Thymus (tissue), 11 donors: ENCODE data around the gene SFMBT2. TPM values are rescaled to one million over a fixed set of nuclear protein-coding genes. Genes with fewer than 3 reads are reported as not detected.

Experiments used
- DNase-seq, 9 donors: peaks; one replicate each; pipeline ENCODE4 v3.0.0-alpha.2; 2013; ENCODE audit warnings: low spot score in 9 of 9, low read depth in 6 of 9, missing footprints in 1 of 9
- H3K27ac ChIP-seq, 2 donors: one replicate each; pipeline ENCODE4 v1.5.1; 2013; ENCODE audit warnings: control low read depth in 1 of 2, low read depth in 1 of 2, low read length in 1 of 2, mild to moderate bottlenecking in 1 of 2, moderate library complexity in 1 of 2
- H3K27me3 ChIP-seq, 2 donors: one replicate each; pipeline ENCODE4 v1.5.1; 2013; ENCODE audit warnings: low read length in 1 of 2; ENCODE audit not compliant: control insufficient read depth in 2 of 2, insufficient read depth in 1 of 2
- H3K36me3 ChIP-seq, 2 donors: one replicate each; pipeline ENCODE4 v1.5.1; 2013; ENCODE audit warnings: low read length in 1 of 2, mild to moderate bottlenecking in 1 of 2, moderate library complexity in 1 of 2; ENCODE audit not compliant: control insufficient read depth in 2 of 2, insufficient read depth in 2 of 2
- H3K4me1 ChIP-seq, 2 donors: one replicate each; pipeline ENCODE4 v1.5.1; 2013; ENCODE audit warnings: low read length in 2 of 2; ENCODE audit not compliant: control insufficient read depth in 2 of 2, insufficient read depth in 2 of 2
- H3K4me3 ChIP-seq, 2 donors: one replicate each; pipeline ENCODE4 v1.5.1; 2013; ENCODE audit warnings: low read length in 2 of 2, control low read depth in 1 of 2, mild to moderate bottlenecking in 1 of 2
- H3K9me3 ChIP-seq, 2 donors: one replicate each; pipeline ENCODE4 v1.5.1; 2013; ENCODE audit warnings: low read length in 1 of 2, mild to moderate bottlenecking in 1 of 2; ENCODE audit not compliant: control insufficient read depth in 2 of 2, insufficient read depth in 1 of 2
- WGBS: extraction: QIAGEN DNeasy Blood & Tissue Kit; methylation state at CpG from one replicate; pipeline ENCODE4 v1.1.7; 2013; 5-methylcytosine and 5-hydroxymethylcytosine counted together
- polyA plus RNA-seq: library from polyadenylated mRNA; stranded (reverse); fragments of 200-250 nt; gene quantifications from one replicate; pipeline ENCODE4 v1.2.3, GENCODE V29; 2013
- total RNA-seq: library from RNA; stranded (reverse); fragments of 120-200 nt; gene quantifications from one replicate; pipeline ENCODE4 v1.2.4, GENCODE V29; 2013
- donor health status: healthy.

SFMBT2 gene
- total and polyA plus RNA-seq, 2 donors, result 8.8 to 9.7 TPM

DNA sequence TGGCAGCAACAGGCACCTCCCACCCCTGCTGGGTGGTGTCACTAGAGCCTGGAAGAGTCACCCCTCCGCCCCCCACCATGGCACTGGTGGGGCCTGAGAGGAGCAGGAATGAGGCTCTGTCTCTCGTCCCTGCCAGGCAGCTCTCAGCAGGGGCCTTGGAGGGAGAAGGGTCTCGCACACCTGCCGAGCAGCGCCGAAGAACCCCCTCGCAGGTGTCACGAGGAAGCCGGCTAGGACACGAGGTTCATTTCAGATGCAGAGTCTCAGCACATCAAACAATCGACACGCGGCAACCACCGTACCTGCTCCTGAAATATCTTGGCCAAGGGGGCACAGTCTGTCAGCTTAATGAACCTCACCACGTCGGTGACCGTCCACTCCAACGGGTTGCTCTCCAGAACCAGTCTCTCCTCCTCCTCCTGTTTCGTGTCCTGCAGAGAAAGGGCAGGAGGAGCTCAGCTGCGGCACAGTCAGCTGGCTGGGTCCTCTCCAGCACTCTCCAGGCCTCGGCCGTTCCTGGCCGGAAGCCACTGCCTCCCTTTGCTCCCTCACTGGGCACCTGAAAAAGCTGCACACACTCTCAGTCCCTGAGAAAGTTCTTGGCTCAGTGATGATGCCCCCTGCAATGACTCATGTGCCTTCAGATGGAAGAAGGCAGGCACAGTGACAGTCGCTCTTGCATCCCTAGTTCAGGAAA is 240.1 kb downstream of the SFMBT2 start:
- Histone ChIP-seq H3K36me3 (peaks cover 32 to 42% of the 10 kb centered on the region in 2 donors), H3K27me3 (no peaks in the 10 kb centered on the region), H3K4me3 (no peak overlapping the region), H3K4me1 (no peaks in the 10 kb centered on the region), H3K9me3 (peaks cover 0 to 2% of the 10 kb centered on the region in 2 donors), H3K27ac (no peak overlapping the region)
- no peak for DNase-seq
- 98% methylated on average over 24 of the region's 24 CpGs for WGBS

DNA sequence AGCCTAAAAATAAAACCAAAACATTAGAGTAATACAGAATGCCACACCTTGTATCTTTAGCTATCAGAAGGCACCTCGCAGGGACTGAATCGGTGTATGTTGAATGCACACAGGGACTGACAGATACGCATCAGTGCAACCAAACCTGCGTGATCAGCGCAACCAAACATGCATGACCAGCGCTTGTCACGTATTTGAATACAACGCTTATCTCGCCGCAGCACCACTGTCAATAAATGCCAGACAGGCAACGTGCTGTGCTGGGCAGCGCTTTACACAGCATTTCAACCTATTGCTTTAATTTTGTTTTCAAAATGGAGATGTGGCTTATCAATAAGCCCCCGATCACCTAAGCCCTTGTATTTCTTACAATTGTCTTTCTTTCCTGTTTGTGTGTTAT is 242.4 kb downstream of the SFMBT2 start:
- H3K36me3 ChIP-seq, result peaks cover 26 to 42% of the 10 kb centered on the region in 2 donors
- H3K27ac ChIP-seq, result no peak overlapping the region
- no peak overlapping the region for H3K4me3 ChIP-seq
- no peaks in the 10 kb centered on the region for H3K4me1 ChIP-seq
- no peaks in the 10 kb centered on the region for H3K9me3 ChIP-seq
- no peaks in the 10 kb centered on the region for H3K27me3 ChIP-seq
- DNase-seq, result no peak
- 97% methylated on average over 13 of the region's 13 CpGs for WGBS

DNA sequence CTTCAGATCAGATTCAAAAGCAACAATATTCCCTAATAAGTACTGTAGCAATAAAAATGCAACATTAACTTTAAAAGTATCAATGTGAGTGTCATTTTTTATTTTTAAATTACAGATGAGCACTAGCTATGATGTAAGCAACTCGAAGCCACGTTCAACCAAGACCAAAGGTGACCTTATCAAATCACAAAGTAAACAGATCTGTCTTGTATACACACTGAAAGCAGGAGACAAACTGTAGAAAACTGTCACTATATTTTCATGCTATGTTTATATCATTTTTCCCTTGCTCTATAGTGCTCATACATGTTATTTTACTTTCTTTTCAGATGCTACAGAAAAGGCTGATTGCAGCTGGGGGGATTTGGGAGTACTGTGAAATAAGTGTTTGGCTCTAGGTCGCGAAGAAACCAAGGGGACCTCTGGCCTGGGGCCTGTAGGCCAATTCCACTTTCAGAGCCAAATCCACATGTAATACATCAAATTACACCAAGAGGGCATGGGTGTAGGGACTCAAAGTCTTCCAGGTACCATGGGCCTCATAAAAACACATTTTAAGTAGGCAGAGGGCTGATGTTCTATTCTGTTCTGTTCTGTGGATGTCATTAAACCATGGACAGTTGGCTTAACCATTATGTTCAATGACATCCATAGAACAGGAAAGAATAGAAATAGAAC is 245.2 kb downstream of the SFMBT2 start:
- no peaks in the 10 kb centered on the region for H3K9me3 ChIP-seq
- peaks cover 0 to 5% of the 10 kb centered on the region in 2 donors for H3K4me1 ChIP-seq
- peaks cover 0 to 2% of the 10 kb centered on the region in 2 donors for H3K27me3 ChIP-seq
- WGBS, result 97% methylated on average over 4 of the region's 4 CpGs
- no peak overlapping the region for H3K27ac ChIP-seq
- DNase-seq, result no peak
- H3K4me3 ChIP-seq, result no peak overlapping the region
- peaks cover 16 to 41% of the 10 kb centered on the region in 2 donors for H3K36me3 ChIP-seq

DNA sequence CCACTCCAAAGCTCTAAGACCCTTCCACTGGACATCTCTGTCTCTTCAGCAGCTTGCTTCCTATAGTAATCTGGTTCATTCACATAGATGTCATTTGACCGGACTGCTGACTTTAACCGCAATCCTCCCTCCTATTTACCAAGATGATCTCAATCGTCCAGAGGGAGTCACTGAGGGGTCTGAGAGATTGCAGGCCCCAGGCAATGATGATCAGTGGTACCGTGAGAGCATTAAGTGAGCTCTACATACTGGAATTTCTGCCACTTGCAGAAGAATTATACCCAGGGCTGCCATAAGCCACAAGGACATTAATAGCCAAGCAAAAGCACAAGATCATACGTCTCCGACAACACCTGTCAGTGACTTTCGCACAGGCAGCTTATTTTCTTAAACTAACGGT is 245.9 kb downstream of the SFMBT2 start:
- Histone ChIP-seq H3K4me1 (peaks cover 0 to 11% of the 10 kb centered on the region in 2 donors), H3K9me3 (no peaks in the 10 kb centered on the region), H3K27ac (no peak overlapping the region), H3K36me3 (peaks cover 10 to 40% of the 10 kb centered on the region in 2 donors), H3K4me3 (no peak overlapping the region), H3K27me3 (peaks cover 0 to 2% of the 10 kb centered on the region in 2 donors)
- DNase-seq, result no peak
- WGBS, result 98% methylated on average over 8 of the region's 8 CpGs

DNA sequence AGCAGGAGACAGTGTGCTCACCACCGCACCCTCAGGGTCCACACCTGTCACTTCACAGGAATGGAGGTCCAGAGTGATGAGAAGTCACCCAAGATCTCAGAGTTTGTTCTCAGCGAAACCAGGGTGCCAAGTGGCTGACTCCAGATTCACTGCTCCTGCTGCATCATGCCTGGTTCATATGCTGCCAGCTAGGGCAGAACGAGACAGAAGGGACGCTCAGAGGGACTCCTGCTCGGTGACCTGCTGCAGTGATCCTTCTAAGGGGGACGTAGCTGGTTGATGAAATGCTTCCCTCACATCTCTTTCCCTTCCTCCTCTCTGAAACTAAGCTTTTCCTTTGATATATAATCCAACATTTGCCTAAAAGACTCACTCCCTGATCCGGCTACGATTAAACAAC is 248.5 kb downstream of the SFMBT2 start:
- Histone ChIP-seq H3K27ac (no peak overlapping the region), H3K4me3 (no peak overlapping the region), H3K36me3 (peaks cover 8 to 31% of the 10 kb centered on the region in 2 donors), H3K9me3 (no peaks in the 10 kb centered on the region), H3K27me3 (peaks cover 0 to 2% of the 10 kb centered on the region in 2 donors), H3K4me1 (peaks cover 0 to 14% of the 10 kb centered on the region in 2 donors)
- WGBS, result 98% methylated on average over 8 of the region's 8 CpGs
- DNase-seq, result no peak

DNA sequence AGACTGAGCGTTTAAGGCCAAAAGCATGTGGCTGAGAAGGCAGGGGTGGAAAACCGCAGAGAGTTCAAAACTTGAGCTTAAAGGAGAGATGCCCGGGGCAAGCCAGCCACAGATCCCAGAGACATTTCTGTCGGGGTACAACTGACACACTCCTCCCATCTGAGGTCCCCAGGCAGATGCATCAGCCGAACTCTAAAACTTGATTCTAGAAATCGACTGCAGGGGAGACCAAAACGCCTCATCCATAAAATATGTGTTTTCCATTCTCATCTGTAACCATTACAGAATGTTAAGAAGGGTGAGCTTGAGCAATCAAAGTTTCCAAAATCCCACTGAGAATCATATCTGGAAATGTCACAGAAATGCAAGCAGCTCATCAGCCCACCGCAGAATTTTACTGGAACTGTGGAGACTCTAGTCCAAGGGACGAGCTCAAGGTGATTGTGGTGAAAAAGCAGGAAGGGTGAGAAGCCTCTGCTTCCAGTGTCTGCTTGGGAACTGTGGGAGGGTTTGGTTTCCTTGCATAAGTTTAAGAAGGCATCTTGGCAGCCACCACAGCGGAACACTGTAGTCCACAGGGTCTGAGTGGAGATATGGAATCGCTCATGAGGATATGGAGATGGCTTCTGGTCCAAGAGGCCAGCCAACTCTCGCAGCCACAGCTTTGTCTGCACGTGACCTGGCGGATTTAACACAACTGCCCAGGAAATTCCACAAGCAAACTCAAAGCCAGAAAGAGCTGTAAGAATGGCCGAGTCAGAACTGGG is 249.2 kb downstream of the SFMBT2 start:
- Histone ChIP-seq H3K36me3 (peaks cover 8 to 28% of the 10 kb centered on the region in 2 donors), H3K4me1 (peaks cover 0 to 14% of the 10 kb centered on the region in 2 donors), H3K4me3 (no peak overlapping the region), H3K27me3 (peaks cover 0 to 2% of the 10 kb centered on the region in 2 donors), H3K9me3 (no peaks in the 10 kb centered on the region), H3K27ac (no peak overlapping the region)
- 96% methylated on average over 15 of the region's 15 CpGs for WGBS
- no peak for DNase-seq

DNA sequence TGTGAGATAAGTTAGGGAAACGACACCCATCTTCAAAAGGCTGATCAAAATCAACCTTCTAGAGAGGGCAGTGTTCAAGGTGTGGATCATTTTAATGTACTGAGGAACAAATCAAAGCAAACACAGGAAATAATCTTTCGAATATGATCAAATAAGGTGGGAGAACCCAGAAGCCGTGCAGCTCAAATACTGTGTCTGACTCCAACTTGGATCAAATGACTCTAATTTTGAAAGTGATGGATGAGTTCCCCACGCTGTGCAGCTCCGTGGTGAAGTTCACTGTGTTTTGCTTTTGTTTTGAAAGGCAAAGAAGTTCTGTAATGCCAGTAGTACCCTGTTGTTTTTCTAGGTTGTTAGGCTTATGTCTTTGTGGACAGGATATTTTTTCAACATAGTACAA is 250.9 kb downstream of the SFMBT2 start:
- H3K4me1 ChIP-seq, result peaks cover 0 to 14% of the 10 kb centered on the region in 2 donors
- WGBS, result 72% methylated on average over 5 of the region's 5 CpGs
- peaks cover 8 to 24% of the 10 kb centered on the region in 2 donors for H3K36me3 ChIP-seq
- no peaks in the 10 kb centered on the region for H3K9me3 ChIP-seq
- peak in 1 of 9 donors; percentile 24 for DNase-seq
- H3K4me3 ChIP-seq, result no peak overlapping the region
- H3K27ac ChIP-seq, result peak overlapping the region in 1 of 2 donors; percentile 33
- peaks cover 0 to 2% of the 10 kb centered on the region in 2 donors for H3K27me3 ChIP-seq

DNA sequence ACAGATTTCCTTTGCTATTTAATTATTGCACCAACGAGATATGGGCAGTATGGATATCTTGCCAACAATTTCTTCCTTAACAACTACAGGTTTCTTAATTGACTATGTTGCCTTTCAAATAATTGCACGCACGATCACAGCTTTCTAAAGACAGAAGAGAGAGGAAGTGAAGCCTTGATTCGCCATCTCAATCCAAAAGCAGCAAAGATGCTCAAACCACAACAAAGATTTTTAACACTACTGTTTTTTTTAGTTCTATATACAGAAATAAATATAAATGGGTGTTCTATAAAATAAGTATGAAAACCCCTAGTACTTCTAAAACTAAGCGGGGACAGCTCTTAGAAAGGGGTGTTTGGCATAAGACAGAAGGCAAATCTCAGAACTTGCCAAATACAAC is 251.3 kb downstream of the SFMBT2 start:
- peaks cover 0 to 14% of the 10 kb centered on the region in 2 donors for H3K4me1 ChIP-seq
- no peak overlapping the region for H3K27ac ChIP-seq
- peaks cover 8 to 24% of the 10 kb centered on the region in 2 donors for H3K36me3 ChIP-seq
- 35% methylated on average over 5 of the region's 5 CpGs for WGBS
- no peaks in the 10 kb centered on the region for H3K9me3 ChIP-seq
- peak in 3 of 9 donors; percentile 23 to 56 (median 24) for DNase-seq
- no peak overlapping the region for H3K4me3 ChIP-seq
- peaks cover 0 to 2% of the 10 kb centered on the region in 2 donors for H3K27me3 ChIP-seq

DNA sequence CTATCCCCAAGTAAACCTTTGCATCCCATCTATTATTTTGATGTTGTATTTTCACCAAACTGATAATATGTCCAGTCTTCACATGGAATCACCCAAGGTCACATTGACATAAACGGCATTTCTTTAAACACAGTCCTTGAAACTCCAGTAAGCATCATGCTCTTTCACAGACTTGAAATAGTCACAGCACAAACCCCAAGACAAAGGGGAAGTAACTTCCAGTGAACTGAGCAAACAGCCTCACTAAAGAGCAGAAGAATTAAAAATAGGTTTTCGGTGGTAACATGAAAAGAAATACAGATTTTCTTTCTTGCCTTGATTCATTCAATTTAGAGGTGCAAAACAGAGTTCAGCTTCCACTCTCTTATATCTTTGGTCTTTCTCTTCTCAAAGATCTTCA is 253.7 kb downstream of the SFMBT2 start:
- Histone ChIP-seq H3K36me3 (peaks cover 0 to 12% of the 10 kb centered on the region in 2 donors), H3K9me3 (no peaks in the 10 kb centered on the region), H3K4me3 (no peak overlapping the region), H3K4me1 (peaks cover 0 to 14% of the 10 kb centered on the region in 2 donors), H3K27me3 (peaks cover 0 to 2% of the 10 kb centered on the region in 2 donors), H3K27ac (no peak overlapping the region)
- WGBS, result 24% methylated on average over 2 of the region's 2 CpGs
- DNase-seq, result peak in 1 of 9 donors; percentile 16
